Right lobe of liver (tissue), 4 donors: Measurements from ENCODE around the gene MTRFR.
"Not testable (repeated sequence)": the region's sequence is repeated elsewhere in the genome, so short reads cannot be mapped to it uniquely, and the experiment has no call there.

Experiments used
- POLR2A ChIP-seq: fragments of 450-650 bp; IDR thresholded peaks from one replicate; pipeline ENCODE4 v1.6.1; 2017; ENCODE audit warnings: antibody characterized with exemption, mild to moderate bottlenecking
- TF ChIP-seq, protein P1 (sequence below), 4 donors: fragments of 200-600 bp in 3 of 4; fragments of 450-650 bp in 1 of 4; IDR thresholded peaks; one replicate each; pipeline versions ENCODE4 v1.5.1 to v1.8.0; 2016 to 2022; ENCODE audit warnings: antibody characterized with exemption in 4 of 4, mild to moderate bottlenecking in 2 of 4
- donor health status: DM: no; HTN: no; CAD: no.
- donor health status: DM: no; HTN: no; CAD: no.
- donor health status: DM: no; HTN: yes; CAD: no.

- TF ChIP-seq, protein P1, sequence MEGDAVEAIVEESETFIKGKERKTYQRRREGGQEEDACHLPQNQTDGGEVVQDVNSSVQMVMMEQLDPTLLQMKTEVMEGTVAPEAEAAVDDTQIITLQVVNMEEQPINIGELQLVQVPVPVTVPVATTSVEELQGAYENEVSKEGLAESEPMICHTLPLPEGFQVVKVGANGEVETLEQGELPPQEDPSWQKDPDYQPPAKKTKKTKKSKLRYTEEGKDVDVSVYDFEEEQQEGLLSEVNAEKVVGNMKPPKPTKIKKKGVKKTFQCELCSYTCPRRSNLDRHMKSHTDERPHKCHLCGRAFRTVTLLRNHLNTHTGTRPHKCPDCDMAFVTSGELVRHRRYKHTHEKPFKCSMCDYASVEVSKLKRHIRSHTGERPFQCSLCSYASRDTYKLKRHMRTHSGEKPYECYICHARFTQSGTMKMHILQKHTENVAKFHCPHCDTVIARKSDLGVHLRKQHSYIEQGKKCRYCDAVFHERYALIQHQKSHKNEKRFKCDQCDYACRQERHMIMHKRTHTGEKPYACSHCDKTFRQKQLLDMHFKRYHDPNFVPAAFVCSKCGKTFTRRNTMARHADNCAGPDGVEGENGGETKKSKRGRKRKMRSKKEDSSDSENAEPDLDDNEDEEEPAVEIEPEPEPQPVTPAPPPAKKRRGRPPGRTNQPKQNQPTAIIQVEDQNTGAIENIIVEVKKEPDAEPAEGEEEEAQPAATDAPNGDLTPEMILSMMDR (IDR thresholded peaks at IDR 0.05) = not testable (repeated sequence)
- TF ChIP-seq POLR2A = not testable (repeated sequence)
Observed at GRCh38 chr12:123206794-123207193, 26.4 kb upstream of the MTRFR start.
